Effector CD4-positive, alpha-beta T cell (primary cell): ENCODE data around the gene ITGB5.

Experiments used
- DNase-seq: peaks from one replicate; pipeline ENCODE4 v3.0.0-alpha.2; 2020

ITGB5 gene

GRCh38 chr3:124893526-124893925 is 6.4 kb upstream of the ITGB5 start:
- no peak for DNase-seq

GRCh38 chr3:124890573-124891190 is 3.5 kb upstream of the ITGB5 start:
- no peak for DNase-seq

- DNase-seq = no peak
Observed at GRCh38 chr3:124888482-124889441, 1.6 kb upstream of the ITGB5 start.

GRCh38 chr3:124887932-124888298 is 750 bp upstream of the ITGB5 start:
- no peak for DNase-seq

GRCh38 chr3:124886168-124887056 is 753 bp downstream of the ITGB5 start:
- DNase-seq = no peak

GRCh38 chr3:124885466-124886167 is 1.5 kb downstream of the ITGB5 start:
- DNase-seq = no peak

- no peak for DNase-seq
Observed at GRCh38 chr3:124884474-124885101, 2.6 kb downstream of the ITGB5 start.

GRCh38 chr3:124883766-124884473 is 3.2 kb downstream of the ITGB5 start:
- DNase-seq = no peak

- no peak for DNase-seq
Observed at GRCh38 chr3:124882816-124883747, 4.1 kb downstream of the ITGB5 start.

- no peak for DNase-seq
Observed at GRCh38 chr3:124881976-124882697, 5.0 kb downstream of the ITGB5 start.

GRCh38 chr3:124879337-124879680 is 7.9 kb downstream of the ITGB5 start:
- no peak for DNase-seq

GRCh38 chr3:124878561-124879336 is 8.4 kb downstream of the ITGB5 start:
- no peak for DNase-seq

GRCh38 chr3:124877674-124878073 is 9.5 kb downstream of the ITGB5 start:
- no peak for DNase-seq

GRCh38 chr3:124876401-124876878 is 10.7 kb downstream of the ITGB5 start:
- DNase-seq = no peak

GRCh38 chr3:124873226-124873625 is 13.9 kb downstream of the ITGB5 start:
- DNase-seq = no peak

GRCh38 chr3:124867511-124867910 is 19.7 kb downstream of the ITGB5 start:
- no peak for DNase-seq

GRCh38 chr3:124862006-124862405 is 25.2 kb downstream of the ITGB5 start:
- no peak for DNase-seq

- no peak for DNase-seq
Observed at GRCh38 chr3:124861041-124861440, 26.1 kb downstream of the ITGB5 start.

GRCh38 chr3:124860599-124860998 is 26.6 kb downstream of the ITGB5 start:
- no peak for DNase-seq
